Common myeloid progenitor, CD34-positive (primary cell): Measurements from ENCODE around the gene FRMD3.
"Not testable (repeated sequence)": the region's sequence is repeated elsewhere in the genome, so short reads cannot be mapped to it uniquely, and the experiment has no call there.

Experiments
- CTCF ChIA-PET: fragments of 350-600 bp; sonication (Branson Sonifier 250); formaldehyde crosslinking; loops from one replicate; lab custom pipeline; 2021; ENCODE audit warnings: antibody characterized with exemption; lab: Charles Lee
- POLR2A ChIA-PET: fragments of 350-600 bp; sonication (Branson Sonifier 250); formaldehyde crosslinking; loops from one replicate; lab custom pipeline; 2021; ENCODE audit warnings: antibody characterized with exemption; lab: Charles Lee
- DNase-seq, 3 donors: peaks; one replicate each; pipeline versions ENCODE4 v3.0.0 to v3.0.0-alpha.2; 2013
- H3K27ac ChIP-seq, 2 experiments: 1 replicate in 1 of 2; 2 replicates in 1 of 2; pipeline ENCODE4 v1.7.0; 2013; ENCODE audit warnings: inconsistent platforms in 2 of 2, low read length in 2 of 2, mild to moderate bottlenecking in 2 of 2, low read depth in 1 of 2, moderate library complexity in 1 of 2; ENCODE audit not compliant: severe bottlenecking in 2 of 2, insufficient read depth in 1 of 2, poor library complexity in 1 of 2
- H3K27me3 ChIP-seq, 5 experiments: replicated peaks in 2 of 5; 1 replicate in 3 of 5; 2 replicates in 2 of 5; pipeline versions ENCODE4 v1.6.1 to v1.7.0; 2013; ENCODE audit warnings: low read length in 4 of 5, mild to moderate bottlenecking in 2 of 5, moderate library complexity in 2 of 5, inconsistent platforms in 1 of 5; ENCODE audit not compliant: insufficient read depth in 5 of 5, control insufficient read depth in 4 of 5
- H3K36me3 ChIP-seq, 4 experiments: 1 replicate in 2 of 4; 2 replicates in 2 of 4; pipeline versions ENCODE4 v1.6.1 to v1.7.0; 2013; ENCODE audit warnings: low read length in 3 of 4, control low read depth in 1 of 4, mild to moderate bottlenecking in 1 of 4; ENCODE audit not compliant: control insufficient read depth in 4 of 4, insufficient read depth in 4 of 4
- H3K4me1 ChIP-seq, 4 experiments: 1 replicate in 3 of 4; 2 replicates in 1 of 4; pipeline versions ENCODE4 v1.6.1 to v1.7.1; 2013; ENCODE audit warnings: low read length in 3 of 4, mild to moderate bottlenecking in 3 of 4, control low read depth in 1 of 4, inconsistent platforms in 1 of 4, moderate library complexity in 1 of 4; ENCODE audit not compliant: control insufficient read depth in 4 of 4, insufficient read depth in 4 of 4; ENCODE audit errors: control extremely low read depth in 1 of 4
- H3K4me3 ChIP-seq, 7 experiments: 1 replicate in 4 of 7; 2 replicates in 3 of 7; pipeline versions ENCODE4 v1.5.1 to v1.7.0; 2013; ENCODE audit warnings: mild to moderate bottlenecking in 7 of 7, low read length in 6 of 7, moderate library complexity in 6 of 7, inconsistent platforms in 2 of 7, low read depth in 2 of 7, control low read depth in 1 of 7; ENCODE audit not compliant: insufficient read depth in 4 of 7, control insufficient read depth in 1 of 7; ENCODE audit errors: extremely low read depth in 1 of 7
- H3K9me3 ChIP-seq, 5 experiments: 1 replicate in 4 of 5; 2 replicates in 1 of 5; pipeline versions ENCODE4 v1.6.1 to v1.7.1; 2013; ENCODE audit warnings: low read length in 4 of 5, mild to moderate bottlenecking in 2 of 5, inconsistent platforms in 1 of 5, low read depth in 1 of 5, moderate library complexity in 1 of 5; ENCODE audit not compliant: control insufficient read depth in 4 of 5, insufficient read depth in 2 of 5; ENCODE audit errors: control extremely low read depth in 1 of 5
- WGBS: methylation state at CpG from one replicate; pipeline ENCODE4 v1.1.5; 2013; ENCODE audit not compliant: insufficient coverage; 5-methylcytosine and 5-hydroxymethylcytosine counted together

The FRMD3 gene

GRCh38 chr9:83358493-83358892 is 179.7 kb downstream of the FRMD3 start:
- H3K4me1 ChIP-seq, DNase-seq, H3K27me3 ChIP-seq, H3K9me3 ChIP-seq, CTCF ChIA-PET, H3K27ac ChIP-seq, POLR2A ChIA-PET, H3K4me3 ChIP-seq, H3K36me3 ChIP-seq: not testable (repeated sequence)
- WGBS, result 100% methylated on average over 2 of the region's 4 CpGs

- CTCF ChIA-PET, result no interaction called here
- peaks cover 0 to 2% (median 0%) of the 10 kb centered on the region in 5 experiments for H3K27me3 ChIP-seq
- no peak for DNase-seq
- H3K4me3 ChIP-seq, result no peak overlapping the region
- POLR2A ChIA-PET, result no interaction called here
- 86% methylated on average over 1 of the region's 2 CpGs for WGBS
- H3K27ac ChIP-seq, result no peak overlapping the region
- no peaks in the 10 kb centered on the region for H3K4me1 ChIP-seq
- H3K36me3 ChIP-seq, result no peaks in the 10 kb centered on the region
- peaks cover 0 to 2% (median 0%) of the 10 kb centered on the region in 5 experiments for H3K9me3 ChIP-seq
Measured at GRCh38 chr9:83355729-83356151, 182.5 kb downstream of the FRMD3 start.

- ChIA-PET CTCF (no interaction called here), POLR2A (no interaction called here)
- Histone ChIP-seq H3K4me3 (no peak overlapping the region), H3K36me3 (no peaks in the 10 kb centered on the region), H3K4me1 (no peaks in the 10 kb centered on the region), H3K9me3 (peaks cover 0 to 2% (median 0%) of the 10 kb centered on the region in 5 experiments), H3K27me3 (peaks cover 0 to 2% (median 0%) of the 10 kb centered on the region in 5 experiments), H3K27ac (no peak overlapping the region)
- no peak for DNase-seq
- 94% methylated on average over 4 of the region's 4 CpGs for WGBS
Measured at GRCh38 chr9:83355024-83355444, 183.2 kb downstream of the FRMD3 start.

- CTCF ChIA-PET, result no interaction called here
Measured at GRCh38 chr9:83349031-83349430, 189.2 kb downstream of the FRMD3 start.

GRCh38 chr9:83346655-83347420 is 191.4 kb downstream of the FRMD3 start:
- no peaks in the 10 kb centered on the region for H3K9me3 ChIP-seq
- ChIA-PET CTCF (interaction anchor here (0.7 kb wide), 1 partner anchor 11 kb away, joined by 3 read pairs; no protein-coding TSS in a partner anchor), POLR2A (no interaction called here)
- H3K27ac ChIP-seq, result no peak overlapping the region
- WGBS, result 88% methylated on average over 1 of the region's 2 CpGs
- no peak overlapping the region for H3K4me3 ChIP-seq
- H3K27me3 ChIP-seq, result no peaks in the 10 kb centered on the region
- H3K36me3 ChIP-seq, result no peaks in the 10 kb centered on the region
- DNase-seq, result no peak
- no peaks in the 10 kb centered on the region for H3K4me1 ChIP-seq

More at GRCh38 chr9:83349031-83349430, 189.2 kb downstream of the FRMD3 start:
- Histone ChIP-seq H3K4me1 (no peaks in the 10 kb centered on the region), H3K27ac (no peak overlapping the region), H3K36me3 (no peaks in the 10 kb centered on the region), H3K9me3 (no peaks in the 10 kb centered on the region), H3K4me3 (no peak overlapping the region), H3K27me3 (no peaks in the 10 kb centered on the region)
- no peak for DNase-seq
- 92% methylated on average over 3 of the region's 9 CpGs for WGBS
- POLR2A ChIA-PET, result interaction anchor here (0.7 kb wide), 1 partner anchor 49 kb away, joined by 3 read pairs; no protein-coding TSS in a partner anchor

GRCh38 chr9:83343366-83343999 is 194.7 kb downstream of the FRMD3 start:
- H3K4me1 ChIP-seq, result no peaks in the 10 kb centered on the region
- H3K27ac ChIP-seq, result no peak overlapping the region
- H3K36me3 ChIP-seq, result no peaks in the 10 kb centered on the region
- no peaks in the 10 kb centered on the region for H3K27me3 ChIP-seq
- no peaks in the 10 kb centered on the region for H3K9me3 ChIP-seq
- ChIA-PET POLR2A (no interaction called here), CTCF (interaction anchor here (1.3 to 3.1 kb wide), 2 partner anchors 9 to 127 kb away, joined by 3 to 20 read pairs; no protein-coding TSS in a partner anchor)
- no peak overlapping the region for H3K4me3 ChIP-seq
- DNase-seq, result no peak
- WGBS, result 88% methylated on average over 10 of the region's 10 CpGs

- H3K9me3 ChIP-seq, result no peaks in the 10 kb centered on the region
- H3K27me3 ChIP-seq, result no peaks in the 10 kb centered on the region
- H3K4me1 ChIP-seq, result no peaks in the 10 kb centered on the region
- no peak for DNase-seq
- no peak overlapping the region for H3K4me3 ChIP-seq
- no peaks in the 10 kb centered on the region for H3K36me3 ChIP-seq
- CTCF ChIA-PET, result interaction anchor here (1.3 to 3.1 kb wide), 2 partner anchors 9 to 127 kb away, joined by 3 to 20 read pairs; no protein-coding TSS in a partner anchor
- POLR2A ChIA-PET, result no interaction called here
- H3K27ac ChIP-seq, result no peak overlapping the region
- 95% methylated on average over 3 of the region's 3 CpGs for WGBS
Measured at GRCh38 chr9:83342731-83343130, 195.5 kb downstream of the FRMD3 start.
